SK-N-SH treated with all-trans-retinoic acid at 6 μM for 48 hours (cell line): ENCODE measurements around the gene UGT1A9.

ENCODE experiments used
- SNAI2 ChIP-seq: fragments of 250-450 bp; sonication (Bioruptor Pico); IDR thresholded peaks from 2 replicates; pipeline ENCODE4 v1.5.0; 2020; ENCODE audit warnings: mild to moderate bottlenecking, moderate library complexity
- ZC3H10 ChIP-seq: fragments of 250-450 bp; sonication (Bioruptor Pico); IDR thresholded peaks from 2 replicates; pipeline ENCODE4 v1.5.1; 2021; ENCODE audit warnings: mild to moderate bottlenecking, moderate library complexity

- TF ChIP-seq SNAI2 = no peak
- no peak for TF ChIP-seq ZC3H10 (CRISPR knock-in tag)
Observed at GRCh38 chr2:233794128-233794658, 122.5 kb downstream of the UGT1A9 start.
